ENCODE results near the gene OR11H6.

GRCh38 chr14:20228681-20229080 is 5.2 kb downstream of the OR11H6 start, which contains the start of gene OR11H7:
- TF ChIP-seq TSHZ2 (CRISPR knock-in tag; IDR thresholded peaks at IDR 0.05) = no peak
- TF ChIP-seq ZNF565 (CRISPR knock-in tag; conservative IDR thresholded peaks at IDR 0.05; ENCODE audit: low read depth) = no peak
- TF ChIP-seq PPARA (CRISPR knock-in tag; IDR thresholded peaks at IDR 0.05; ENCODE audit: borderline replicate concordance) = no peak
- TF ChIP-seq ARNTL (CRISPR knock-in tag; IDR thresholded peaks at IDR 0.05; ENCODE audit: borderline replicate concordance, low read depth) = no peak
- no peak for TF ChIP-seq ZNF70 (CRISPR knock-in tag; IDR thresholded peaks at IDR 0.05)
- TF ChIP-seq CSDC2 (CRISPR knock-in tag; IDR thresholded peaks at IDR 0.05) = no peak
- TF ChIP-seq POU6F1 (CRISPR knock-in tag; IDR thresholded peaks at IDR 0.05; ENCODE audit: borderline replicate concordance, low read depth) = no peak
- TF ChIP-seq ZFP30 (CRISPR knock-in tag; IDR thresholded peaks at IDR 0.05) = no peak
- no peak for TF ChIP-seq ESRRG (CRISPR knock-in tag; IDR thresholded peaks at IDR 0.05)
- TF ChIP-seq ZFP3 (CRISPR knock-in tag; IDR thresholded peaks at IDR 0.05) = no peak
- TF ChIP-seq RARB (CRISPR knock-in tag; IDR thresholded peaks at IDR 0.05) = no peak
- no peak for TF ChIP-seq CREB5 (CRISPR knock-in tag; IDR thresholded peaks at IDR 0.05; ENCODE audit: low read depth)
- TF ChIP-seq PATZ1 (CRISPR knock-in tag; IDR thresholded peaks at IDR 0.05; ENCODE audit: borderline replicate concordance) = no peak
